ENCODE results near the gene TBX4. TPM values are rescaled to one million over a fixed set of nuclear protein-coding genes. Genes with fewer than 3 reads are reported as not detected.

Gene TBX4
- total RNA-seq, 1 experiment from 2014 or later = not detected

- no TSS peak for BruUV-seq (replicated peaks)
- no peak for DNase-seq
- Mint-ChIP-seq H3K4me3 (ENCODE audit: low read depth, unreplicated experiment) (no peak overlapping the region), H3K27ac (ENCODE audit: unreplicated experiment) (no peak overlapping the region), H3K27me3 (ENCODE audit: unreplicated experiment) (peaks cover 30% of the 10 kb centered on the region), H3K4me1 (ENCODE audit: low read depth, unreplicated experiment) (no peaks in the 10 kb centered on the region), H3K36me3 (ENCODE audit: insufficient read depth, unreplicated experiment) (no peaks in the 10 kb centered on the region), H3K9me3 (ENCODE audit: low read depth, unreplicated experiment) (peaks cover 4% of the 10 kb centered on the region)
- CTCF ChIA-PET = interaction anchor here (0.6 to 0.7 kb wide), 2 partner anchors 107 to 278 kb away, joined by 3 read pairs; no protein-coding TSS in a partner anchor
- TF ChIP-seq, protein P1, sequence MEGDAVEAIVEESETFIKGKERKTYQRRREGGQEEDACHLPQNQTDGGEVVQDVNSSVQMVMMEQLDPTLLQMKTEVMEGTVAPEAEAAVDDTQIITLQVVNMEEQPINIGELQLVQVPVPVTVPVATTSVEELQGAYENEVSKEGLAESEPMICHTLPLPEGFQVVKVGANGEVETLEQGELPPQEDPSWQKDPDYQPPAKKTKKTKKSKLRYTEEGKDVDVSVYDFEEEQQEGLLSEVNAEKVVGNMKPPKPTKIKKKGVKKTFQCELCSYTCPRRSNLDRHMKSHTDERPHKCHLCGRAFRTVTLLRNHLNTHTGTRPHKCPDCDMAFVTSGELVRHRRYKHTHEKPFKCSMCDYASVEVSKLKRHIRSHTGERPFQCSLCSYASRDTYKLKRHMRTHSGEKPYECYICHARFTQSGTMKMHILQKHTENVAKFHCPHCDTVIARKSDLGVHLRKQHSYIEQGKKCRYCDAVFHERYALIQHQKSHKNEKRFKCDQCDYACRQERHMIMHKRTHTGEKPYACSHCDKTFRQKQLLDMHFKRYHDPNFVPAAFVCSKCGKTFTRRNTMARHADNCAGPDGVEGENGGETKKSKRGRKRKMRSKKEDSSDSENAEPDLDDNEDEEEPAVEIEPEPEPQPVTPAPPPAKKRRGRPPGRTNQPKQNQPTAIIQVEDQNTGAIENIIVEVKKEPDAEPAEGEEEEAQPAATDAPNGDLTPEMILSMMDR (IDR thresholded peaks at IDR 0.05; ENCODE audit: unreplicated experiment) = no peak
- intact Hi-C loops (cut with micrococcal nuclease; ENCODE audit: unreplicated experiment) = no loop called here
Measured at GRCh38 chr17:61442878-61443474, 9.2 kb upstream of the TBX4 start.

GRCh38 chr17:61443475-61443882 lies 8.7 kb upstream of the TBX4 start:
- no peak for DNase-seq
- TF ChIP-seq, protein P1 (IDR thresholded peaks at IDR 0.05; ENCODE audit: unreplicated experiment) = no peak
- intact Hi-C loops (cut with micrococcal nuclease; ENCODE audit: unreplicated experiment) = no loop called here
- H3K27ac Mint-ChIP-seq (ENCODE audit: unreplicated experiment) = no peak overlapping the region
- H3K4me1 Mint-ChIP-seq (ENCODE audit: low read depth, unreplicated experiment) = no peaks in the 10 kb centered on the region
- no peak overlapping the region for H3K4me3 Mint-ChIP-seq (ENCODE audit: low read depth, unreplicated experiment)
- CTCF ChIA-PET = interaction anchor here (0.7 kb wide), 1 partner anchor 277 kb away, joined by 3 read pairs; no protein-coding TSS in a partner anchor
- H3K36me3 Mint-ChIP-seq (ENCODE audit: insufficient read depth, unreplicated experiment) = no peaks in the 10 kb centered on the region
- H3K9me3 Mint-ChIP-seq (ENCODE audit: low read depth, unreplicated experiment) = peaks cover 4% of the 10 kb centered on the region
- peaks cover 28% of the 10 kb centered on the region for H3K27me3 Mint-ChIP-seq (ENCODE audit: unreplicated experiment)
- BruUV-seq (replicated peaks) = no TSS peak

DNA sequence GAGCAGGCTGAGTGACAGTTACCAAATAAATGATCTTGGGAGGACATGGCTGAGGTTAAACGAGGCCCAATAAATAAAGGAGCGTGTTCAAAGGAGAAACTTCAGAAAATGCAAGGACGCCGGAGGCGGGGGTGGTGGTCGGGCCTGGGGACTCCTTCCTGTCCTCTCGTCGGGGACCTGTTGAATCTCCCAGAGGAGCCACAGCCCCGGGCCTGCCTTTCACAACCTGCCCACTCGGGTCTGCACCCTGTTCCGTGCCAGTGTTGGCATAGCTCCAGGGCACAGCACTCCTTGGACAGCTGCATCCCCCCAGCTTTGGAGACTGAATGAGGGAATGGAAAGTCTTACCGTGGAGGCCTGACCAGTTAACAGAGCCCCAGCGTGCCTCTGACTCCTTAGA lies 8.1 kb upstream of the TBX4 start:
- TF ChIP-seq, protein P1 (IDR thresholded peaks at IDR 0.05; ENCODE audit: unreplicated experiment) = no peak
- BruUV-seq (replicated peaks) = no TSS peak
- CTCF ChIA-PET = no interaction called here

DNA sequence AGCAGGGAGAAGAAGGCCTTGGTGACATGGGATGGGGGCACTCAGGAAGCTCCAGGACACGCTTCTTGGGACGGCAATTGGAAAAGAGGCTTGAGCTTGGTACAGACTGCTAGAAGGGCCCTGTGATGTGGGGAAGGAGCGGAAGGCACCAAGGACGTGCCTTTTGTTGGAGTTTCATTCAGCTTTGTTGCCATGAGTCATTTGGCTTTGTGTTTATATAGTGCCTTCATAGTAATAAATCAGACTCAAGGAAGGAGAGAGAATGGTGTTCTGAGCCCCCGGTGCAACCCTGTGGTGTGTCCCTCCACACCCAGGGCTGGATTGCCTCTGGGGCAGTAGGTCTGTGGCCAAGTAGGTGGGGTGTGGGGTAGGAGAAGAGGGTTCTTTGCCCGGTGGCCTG lies 7.4 kb upstream of the TBX4 start:
- CTCF ChIA-PET = no interaction called here
- H3K27ac Mint-ChIP-seq (ENCODE audit: unreplicated experiment) = no peak overlapping the region
- no TSS peak for BruUV-seq (replicated peaks)
- TF ChIP-seq, protein P1 (IDR thresholded peaks at IDR 0.05; ENCODE audit: unreplicated experiment) = no peak
- peaks cover 15% of the 10 kb centered on the region for H3K27me3 Mint-ChIP-seq (ENCODE audit: unreplicated experiment)
- H3K4me1 Mint-ChIP-seq (ENCODE audit: low read depth, unreplicated experiment) = no peaks in the 10 kb centered on the region
- no peak for DNase-seq
- no peaks in the 10 kb centered on the region for H3K36me3 Mint-ChIP-seq (ENCODE audit: insufficient read depth, unreplicated experiment)
- H3K9me3 Mint-ChIP-seq (ENCODE audit: low read depth, unreplicated experiment) = peaks cover 4% of the 10 kb centered on the region
- H3K4me3 Mint-ChIP-seq (ENCODE audit: low read depth, unreplicated experiment) = no peak overlapping the region
- intact Hi-C loops (cut with micrococcal nuclease; ENCODE audit: unreplicated experiment) = no loop called here

More for the DNA sequence above, 8.1 kb upstream of the TBX4 start:
- no peaks in the 10 kb centered on the region for H3K4me1 Mint-ChIP-seq (ENCODE audit: low read depth, unreplicated experiment)
- no peak overlapping the region for H3K27ac Mint-ChIP-seq (ENCODE audit: unreplicated experiment)
- intact Hi-C loops (cut with micrococcal nuclease; ENCODE audit: unreplicated experiment) = no loop called here
- peaks cover 4% of the 10 kb centered on the region for H3K9me3 Mint-ChIP-seq (ENCODE audit: low read depth, unreplicated experiment)
- no peak overlapping the region for H3K4me3 Mint-ChIP-seq (ENCODE audit: low read depth, unreplicated experiment)
- no peaks in the 10 kb centered on the region for H3K36me3 Mint-ChIP-seq (ENCODE audit: insufficient read depth, unreplicated experiment)
- no peak for DNase-seq
- peaks cover 22% of the 10 kb centered on the region for H3K27me3 Mint-ChIP-seq (ENCODE audit: unreplicated experiment)
